Mucosa of rectum (tissue), 2 donors: ENCODE measurements around the gene DHRS1.

Experiments used
- H3K27ac ChIP-seq, 2 donors: one replicate each; pipeline ENCODE4 v1.7.0; 2013; ENCODE audit warnings: inconsistent platforms in 2 of 2, low read depth in 2 of 2, low read length in 2 of 2
- H3K27me3 ChIP-seq, 2 donors: one replicate each; pipeline ENCODE4 v1.7.0; 2013; ENCODE audit warnings: low read length in 2 of 2; ENCODE audit not compliant: control insufficient read depth in 2 of 2, insufficient read depth in 2 of 2
- H3K36me3 ChIP-seq, 2 donors: one replicate each; pipeline ENCODE4 v1.7.0; 2013; ENCODE audit warnings: low read length in 2 of 2; ENCODE audit not compliant: control insufficient read depth in 2 of 2, insufficient read depth in 2 of 2
- H3K4me1 ChIP-seq, 2 donors: one replicate each; pipeline ENCODE4 v1.7.0; 2013; ENCODE audit warnings: low read length in 2 of 2, mild to moderate bottlenecking in 1 of 2; ENCODE audit not compliant: control insufficient read depth in 2 of 2, insufficient read depth in 2 of 2
- H3K4me3 ChIP-seq, 2 donors: one replicate each; pipeline ENCODE4 v1.7.0; 2013; ENCODE audit warnings: low read length in 2 of 2
- H3K9ac ChIP-seq, 2 donors: one replicate each; pipeline ENCODE4 v1.7.0; 2013; ENCODE audit warnings: low read length in 2 of 2, low read depth in 1 of 2, mild to moderate bottlenecking in 1 of 2
- H3K9me3 ChIP-seq, 2 donors: one replicate each; pipeline ENCODE4 v1.7.0; 2013; ENCODE audit warnings: low read length in 2 of 2; ENCODE audit not compliant: control insufficient read depth in 2 of 2
- donor health status: healthy.
- donor health status: Normal muscosa, but diverticular disease.

Gene DHRS1

DNA sequence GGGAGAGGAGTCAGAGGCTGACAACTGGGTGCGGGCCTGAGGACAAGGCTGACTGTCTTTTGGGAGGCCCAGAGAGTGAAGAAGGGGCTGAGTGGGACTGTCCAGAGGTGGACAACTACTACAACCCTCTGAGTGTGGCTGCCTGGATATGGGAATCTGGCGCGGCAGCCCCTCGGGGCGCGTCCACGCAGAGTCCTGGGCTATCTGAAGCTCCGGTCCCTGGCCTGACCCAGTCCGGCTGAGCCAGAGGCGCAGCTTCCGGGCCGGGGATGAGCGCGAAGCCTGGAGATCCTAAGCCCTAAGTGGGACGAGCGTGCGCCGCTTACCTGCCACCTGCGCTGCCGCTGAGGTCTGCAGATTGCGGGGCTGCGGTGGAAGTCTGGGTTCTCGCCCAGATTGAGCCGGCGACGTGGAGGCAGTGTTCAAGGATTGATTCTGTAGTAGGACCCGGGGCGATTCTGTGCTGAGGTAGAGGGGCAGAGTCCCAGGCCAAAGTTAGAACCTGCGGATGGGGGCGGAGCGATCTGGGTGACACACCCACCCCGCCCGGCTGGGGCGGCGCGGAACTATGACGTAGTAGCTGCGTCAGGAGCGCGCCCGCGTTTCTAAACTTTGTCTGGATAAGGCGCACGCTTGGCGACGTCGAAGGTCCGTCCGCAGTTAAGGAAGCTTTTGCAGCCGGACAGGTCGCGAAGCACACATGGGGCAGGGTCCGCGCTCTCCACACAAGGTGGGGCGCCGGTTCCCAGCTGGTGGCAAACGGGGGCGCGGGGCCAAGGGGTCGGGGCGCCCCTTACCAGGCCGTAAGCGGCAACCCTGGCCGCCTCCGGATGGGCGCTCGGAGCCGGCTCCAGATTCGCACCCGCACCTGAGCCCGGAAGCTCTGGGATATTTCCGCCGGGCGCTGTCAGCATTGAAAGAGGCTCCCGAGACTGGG, at the start of gene DHRS1, which contains the start of gene NOP9:
DHRS1 (minus strand) TSS at position 526 of the 937 bp plus-strand sequence. CDS start 674 bp downstream, outside the sequence.
NOP9 (plus strand) TSS at position 596 of the 937 bp plus-strand sequence; CDS start at position 701, 105 bp downstream.
- H3K9ac ChIP-seq = peak within 1 kb of the TSS; percentile 93 to 94
- peak within 1 kb of the TSS; percentile 90 to 91 for H3K27ac ChIP-seq
- H3K4me3 ChIP-seq = peak within 1 kb of the TSS; percentile 84 to 91
- H3K27me3 ChIP-seq = no peaks in the 10 kb centered on the region
- H3K9me3 ChIP-seq = no peaks in the 10 kb centered on the region
- peaks cover 18% of the 10 kb centered on the region in 2 donors for H3K4me1 ChIP-seq
- H3K36me3 ChIP-seq = peaks cover 39 to 44% of the 10 kb centered on the region in 2 donors

GRCh38 chr14:24348186-24348585, 48.6 kb upstream of the DHRS1 start:
- Histone ChIP-seq H3K9me3 (no peaks in the 10 kb centered on the region), H3K27me3 (no peaks in the 10 kb centered on the region), H3K4me3 (no peak overlapping the region), H3K4me1 (no peaks in the 10 kb centered on the region), H3K36me3 (no peaks in the 10 kb centered on the region), H3K9ac (no peak overlapping the region), H3K27ac (no peak overlapping the region)

GRCh38 chr14:24347134-24347533, 47.6 kb upstream of the DHRS1 start:
- no peak overlapping the region for H3K27ac ChIP-seq
- no peaks in the 10 kb centered on the region for H3K27me3 ChIP-seq
- H3K36me3 ChIP-seq = no peaks in the 10 kb centered on the region
- H3K4me3 ChIP-seq = no peak overlapping the region
- no peaks in the 10 kb centered on the region for H3K4me1 ChIP-seq
- no peaks in the 10 kb centered on the region for H3K9me3 ChIP-seq
- no peak overlapping the region for H3K9ac ChIP-seq

- H3K9ac ChIP-seq = no peak overlapping the region
- H3K4me1 ChIP-seq = peaks cover 10 to 11% of the 10 kb centered on the region in 2 donors
- no peak overlapping the region for H3K4me3 ChIP-seq
- no peak overlapping the region for H3K27ac ChIP-seq
- no peaks in the 10 kb centered on the region for H3K9me3 ChIP-seq
- no peaks in the 10 kb centered on the region for H3K27me3 ChIP-seq
- no peaks in the 10 kb centered on the region for H3K36me3 ChIP-seq
These were observed 44.4 kb upstream of the DHRS1 start for GRCh38 chr14:24343795-24344660.

DNA sequence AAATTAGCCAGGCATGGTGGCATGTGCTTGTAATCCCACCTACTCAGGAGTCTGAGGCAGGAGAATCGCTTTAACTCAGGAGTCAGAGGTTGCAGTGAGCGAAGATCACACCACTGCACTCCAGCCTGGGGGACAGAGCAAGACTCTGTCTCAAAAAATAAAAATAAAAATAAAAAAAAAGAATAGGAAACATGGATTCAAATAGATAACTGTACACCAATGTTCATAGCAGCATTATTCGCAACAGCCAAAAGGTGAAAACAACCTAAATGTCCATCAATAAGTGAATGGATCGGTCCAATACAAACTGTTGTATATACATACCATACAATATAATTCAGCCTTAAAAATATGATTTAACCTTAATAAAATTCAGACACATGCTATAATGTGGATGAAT, 43.3 kb upstream of the DHRS1 start:
- Histone ChIP-seq H3K27ac (no peak overlapping the region), H3K9ac (no peak overlapping the region), H3K4me3 (no peak overlapping the region), H3K27me3 (no peaks in the 10 kb centered on the region), H3K9me3 (no peaks in the 10 kb centered on the region), H3K36me3 (peaks cover 0 to 1% of the 10 kb centered on the region in 2 donors), H3K4me1 (peaks cover 18 to 22% of the 10 kb centered on the region in 2 donors)

- Histone ChIP-seq H3K27me3 (no peaks in the 10 kb centered on the region), H3K9me3 (no peaks in the 10 kb centered on the region), H3K27ac (no peak overlapping the region)
These were observed 41.0 kb upstream of the DHRS1 start for GRCh38 chr14:24340606-24341005.

DNA sequence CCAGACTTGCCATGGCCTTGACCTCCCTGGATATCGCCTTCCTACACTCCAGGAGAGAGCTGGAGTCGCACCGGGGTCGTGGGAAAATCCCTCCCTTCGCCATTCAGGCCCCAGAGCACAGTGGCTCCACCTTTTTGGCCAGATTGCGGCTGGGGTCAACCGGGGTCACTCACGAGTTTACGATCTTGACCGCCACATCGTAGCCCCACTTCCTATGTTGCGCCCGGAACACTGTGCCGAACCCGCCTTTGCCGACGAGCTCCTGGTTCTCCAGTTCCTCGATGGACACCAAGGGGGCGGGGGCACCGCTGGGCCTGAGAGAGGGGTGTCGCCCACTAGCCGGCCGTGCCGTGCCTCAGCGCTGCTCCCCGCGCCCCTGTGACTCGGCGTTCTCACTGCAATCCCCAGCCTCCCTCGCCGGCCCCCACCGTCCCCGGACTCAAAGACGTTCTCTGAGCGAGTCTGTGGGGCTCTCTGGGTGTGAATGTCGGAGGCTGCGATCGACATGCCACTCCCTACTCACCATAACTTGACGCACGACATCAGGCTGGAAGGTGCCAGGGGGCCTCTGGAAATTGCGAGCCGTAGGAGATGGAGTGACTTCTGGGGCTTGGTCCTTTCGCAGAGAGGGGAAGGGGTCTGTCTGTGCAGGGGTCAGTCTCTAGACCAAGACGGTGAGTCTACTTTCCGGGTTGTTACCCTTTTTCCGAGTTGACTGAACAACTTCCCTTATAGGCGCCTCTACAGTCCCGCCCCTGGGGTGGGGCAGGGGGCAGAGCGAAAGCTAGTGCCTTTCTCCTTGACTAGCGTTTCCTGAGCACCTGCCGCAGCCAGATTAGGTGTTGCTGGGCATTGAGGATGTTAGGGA, 39.9 kb upstream of the DHRS1 start, which contains the start of gene RIPK3:
RIPK3 (minus strand) TSS at position 708 of the 868 bp plus-strand sequence; CDS start at position 543, 165 bp downstream.
- H3K4me3 ChIP-seq = peak within 1 kb of the TSS; percentile 96 to 97
- H3K36me3 ChIP-seq = peaks cover 7 to 17% of the 10 kb centered on the region in 2 donors
- no peaks in the 10 kb centered on the region for H3K27me3 ChIP-seq
- H3K9ac ChIP-seq = peak within 1 kb of the TSS; percentile 93 to 98
- H3K9me3 ChIP-seq = no peaks in the 10 kb centered on the region
- H3K4me1 ChIP-seq = peaks cover 18 to 36% of the 10 kb centered on the region in 2 donors
- H3K27ac ChIP-seq = peak within 1 kb of the TSS; percentile 85 to 87

More at GRCh38 chr14:24340606-24341005, 41.0 kb upstream of the DHRS1 start:
- Histone ChIP-seq H3K9ac (no peak overlapping the region), H3K36me3 (peaks cover 7 to 17% of the 10 kb centered on the region in 2 donors), H3K4me3 (no peak overlapping the region), H3K4me1 (peaks cover 18 to 28% of the 10 kb centered on the region in 2 donors)

DNA sequence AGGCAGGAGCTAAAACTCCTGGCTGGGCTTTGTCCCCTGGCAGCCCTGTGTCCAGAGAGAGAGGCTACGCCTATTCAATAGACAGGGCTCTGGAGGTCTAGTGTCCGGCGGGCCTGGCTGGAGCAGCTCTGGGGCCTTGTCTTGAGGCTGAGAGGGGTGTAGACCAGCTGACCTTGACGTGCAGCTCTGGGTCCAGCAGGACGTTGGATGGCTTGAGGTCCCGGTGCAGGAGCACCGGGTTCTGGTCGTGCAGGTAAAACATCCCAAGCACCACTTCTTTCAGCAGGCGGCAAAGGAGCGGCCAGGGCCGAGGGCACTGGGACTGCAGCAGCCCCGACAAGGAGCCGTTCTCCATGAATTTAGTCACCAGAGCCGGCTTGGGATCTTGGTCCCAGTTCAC, 39.3 kb upstream of the DHRS1 start:
- peaks cover 7 to 17% of the 10 kb centered on the region in 2 donors for H3K36me3 ChIP-seq
- peak overlapping the region in 1 of 2 donors; percentile 93 for H3K9ac ChIP-seq
- H3K4me1 ChIP-seq = peaks cover 25 to 41% of the 10 kb centered on the region in 2 donors
- peak overlapping the region; percentile 96 to 97 for H3K4me3 ChIP-seq
- H3K9me3 ChIP-seq = no peaks in the 10 kb centered on the region
- peaks cover 0 to 4% of the 10 kb centered on the region in 2 donors for H3K27me3 ChIP-seq
- no peak overlapping the region for H3K27ac ChIP-seq

- H3K27ac ChIP-seq = no peak overlapping the region
- H3K4me3 ChIP-seq = no peak overlapping the region
- H3K9me3 ChIP-seq = no peaks in the 10 kb centered on the region
- H3K27me3 ChIP-seq = peaks cover 0 to 4% of the 10 kb centered on the region in 2 donors
- no peak overlapping the region for H3K9ac ChIP-seq
- H3K4me1 ChIP-seq = peaks cover 35 to 49% of the 10 kb centered on the region in 2 donors
- H3K36me3 ChIP-seq = peaks cover 7 to 17% of the 10 kb centered on the region in 2 donors
These were observed 38.2 kb upstream of the DHRS1 start for GRCh38 chr14:24337824-24338175.
